NT2/D1 (cell line): ENCODE results near the gene HDAC10.

ENCODE experiments used
- DNase-seq: peaks from one replicate; pipeline ENCODE4 v3.0.0-alpha.2; 2011; ENCODE audit warnings: low read depth, low spot score
- H3K27me3 ChIP-seq: 2 replicates; pipeline ENCODE4 v1.6.0; 2011; ENCODE audit warnings: mild to moderate bottlenecking; ENCODE audit not compliant: insufficient read length, insufficient read depth
- H3K36me3 ChIP-seq: 2 replicates; pipeline ENCODE4 v1.6.1; 2011; ENCODE audit warnings: mild to moderate bottlenecking, low read length, mixed read lengths; ENCODE audit not compliant: insufficient read depth, insufficient read length
- H3K4me1 ChIP-seq: 2 replicates; pipeline ENCODE4 v1.5.1; 2011; ENCODE audit not compliant: insufficient read depth, insufficient read length
- H3K4me3 ChIP-seq: 2 replicates; pipeline ENCODE4 v1.5.1; 2011; ENCODE audit warnings: low read depth; ENCODE audit not compliant: insufficient read length
- H3K9ac ChIP-seq: 2 replicates; pipeline ENCODE4 v1.6.0; 2011; ENCODE audit warnings: low read depth; ENCODE audit not compliant: insufficient read length
- H3K9me3 ChIP-seq: 2 replicates; pipeline ENCODE4 v1.5.1; 2011; ENCODE audit warnings: mild to moderate bottlenecking, low read length; ENCODE audit not compliant: insufficient read depth
- SUZ12 ChIP-seq: IDR thresholded peaks from 2 replicates; pipeline ENCODE4 v1.6.1; 2011; ENCODE audit not compliant: insufficient read length, insufficient read depth; ENCODE audit errors: extremely low read depth
- YY1 ChIP-seq: IDR thresholded peaks from 2 replicates; pipeline ENCODE4 v1.6.1; 2011; ENCODE audit not compliant: insufficient read length, insufficient read depth
- ZNF274 ChIP-seq: IDR thresholded peaks from 2 replicates; pipeline ENCODE4 v1.6.1; 2011; ENCODE audit warnings: mild to moderate bottlenecking, low read depth, low read length

HDAC10 gene

DNA sequence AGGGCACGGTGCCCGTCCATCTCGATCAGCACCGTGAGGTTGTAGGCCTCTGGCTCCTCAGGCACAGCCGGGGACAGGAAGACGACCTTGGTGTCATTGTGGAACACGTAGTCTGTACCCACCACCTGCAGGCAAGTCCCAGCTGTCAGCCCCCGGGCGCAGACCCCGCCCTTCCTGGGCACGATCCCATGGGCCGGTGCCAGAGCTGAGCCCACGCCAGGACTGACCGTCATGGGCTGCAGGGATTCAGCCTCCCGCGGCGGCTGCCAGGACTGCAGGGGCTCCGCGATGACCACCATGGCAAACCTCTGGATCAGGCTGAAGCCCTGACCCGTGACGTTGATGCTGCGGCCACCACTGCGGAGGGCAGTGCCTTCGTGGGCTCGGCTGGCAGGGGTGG, 30.9 kb upstream of the HDAC10 start:
- no peak for TF ChIP-seq YY1
- no peak for TF ChIP-seq ZNF274
- TF ChIP-seq SUZ12 = no peak
- Histone ChIP-seq H3K36me3 (peaks cover 79% of the 10 kb centered on the region), H3K4me3 (no peak overlapping the region), H3K27me3 (no peaks in the 10 kb centered on the region), H3K9me3 (no peaks in the 10 kb centered on the region), H3K4me1 (no peaks in the 10 kb centered on the region), H3K9ac (no peak overlapping the region)
- no peak for DNase-seq

GRCh38 chr22:50281384-50281760, 30.3 kb upstream of the HDAC10 start:
- TF ChIP-seq ZNF274 = no peak
- Histone ChIP-seq H3K9me3 (peaks cover 5% of the 10 kb centered on the region; the same call in 1 of the 2 replicates), H3K4me1 (no peaks in the 10 kb centered on the region), H3K27me3 (no peaks in the 10 kb centered on the region), H3K36me3 (peaks cover 78% of the 10 kb centered on the region), H3K4me3 (no peak overlapping the region), H3K9ac (no peak overlapping the region)
- no peak for DNase-seq

GRCh38 chr22:50280708-50281383, 29.8 kb upstream of the HDAC10 start:
- TF ChIP-seq YY1 (no peak), ZNF274 (no peak)
- no peak for DNase-seq
- no peak overlapping the region for H3K9ac ChIP-seq
- peaks cover 78% of the 10 kb centered on the region for H3K36me3 ChIP-seq
- H3K4me1 ChIP-seq = no peaks in the 10 kb centered on the region
- H3K9me3 ChIP-seq = peaks cover 10% of the 10 kb centered on the region; the same call in 1 of the 2 replicates
- H3K27me3 ChIP-seq = no peaks in the 10 kb centered on the region
- no peak overlapping the region for H3K4me3 ChIP-seq

- Histone ChIP-seq H3K36me3 (peaks cover 82% of the 10 kb centered on the region), H3K9me3 (peaks cover 11% of the 10 kb centered on the region; the same call in 1 of the 2 replicates), H3K4me1 (no peaks in the 10 kb centered on the region)
Measured at GRCh38 chr22:50280022-50280707, 29.1 kb upstream of the HDAC10 start.

DNA sequence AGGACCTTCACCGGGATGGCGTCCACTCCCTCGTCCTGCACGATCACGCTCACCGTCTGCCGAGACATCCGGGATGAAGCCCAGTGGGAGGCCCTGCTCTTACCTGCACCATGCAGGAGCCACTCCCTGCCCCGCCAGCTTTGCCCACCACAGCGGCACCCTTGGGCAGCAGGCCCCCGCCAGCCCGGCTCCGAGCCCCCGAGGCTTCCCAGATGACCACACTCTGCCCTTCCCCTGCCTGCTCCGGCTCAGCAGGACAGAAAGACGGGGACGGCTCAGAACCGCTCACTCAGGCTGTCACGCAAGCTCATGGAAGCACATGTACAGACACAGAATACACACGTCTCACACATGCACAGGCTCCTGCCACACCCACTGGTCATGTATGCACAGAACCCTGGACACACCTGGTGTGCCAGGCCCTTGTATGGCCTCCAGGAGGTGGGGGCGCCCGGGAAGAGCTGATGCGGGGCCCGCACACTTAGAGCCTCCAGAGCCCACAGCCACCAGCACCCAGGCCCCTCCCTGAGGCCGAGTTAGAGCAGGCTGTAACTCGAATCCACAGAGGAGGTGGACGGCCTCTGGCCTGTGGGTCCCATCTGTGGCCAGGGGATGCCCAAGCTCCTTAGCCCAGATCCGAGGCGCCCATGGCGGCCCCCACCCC, 28.0 kb upstream of the HDAC10 start:
- no peak for DNase-seq
- H3K9ac ChIP-seq = no peak overlapping the region
- H3K9me3 ChIP-seq = peaks cover 11% of the 10 kb centered on the region; the same call in 1 of the 2 replicates
- no peaks in the 10 kb centered on the region for H3K27me3 ChIP-seq
- no peak for TF ChIP-seq SUZ12
- no peak for TF ChIP-seq ZNF274
- TF ChIP-seq YY1 = no peak
- no peaks in the 10 kb centered on the region for H3K4me1 ChIP-seq
- H3K36me3 ChIP-seq = peaks cover 81% of the 10 kb centered on the region
- H3K4me3 ChIP-seq = no peak overlapping the region

More at GRCh38 chr22:50280022-50280707, 29.1 kb upstream of the HDAC10 start:
- Histone ChIP-seq H3K27me3 (no peaks in the 10 kb centered on the region), H3K9ac (no peak overlapping the region), H3K4me3 (no peak overlapping the region)
- TF ChIP-seq ZNF274 (no peak), SUZ12 (no peak), YY1 (no peak)
- DNase-seq = no peak

DNA sequence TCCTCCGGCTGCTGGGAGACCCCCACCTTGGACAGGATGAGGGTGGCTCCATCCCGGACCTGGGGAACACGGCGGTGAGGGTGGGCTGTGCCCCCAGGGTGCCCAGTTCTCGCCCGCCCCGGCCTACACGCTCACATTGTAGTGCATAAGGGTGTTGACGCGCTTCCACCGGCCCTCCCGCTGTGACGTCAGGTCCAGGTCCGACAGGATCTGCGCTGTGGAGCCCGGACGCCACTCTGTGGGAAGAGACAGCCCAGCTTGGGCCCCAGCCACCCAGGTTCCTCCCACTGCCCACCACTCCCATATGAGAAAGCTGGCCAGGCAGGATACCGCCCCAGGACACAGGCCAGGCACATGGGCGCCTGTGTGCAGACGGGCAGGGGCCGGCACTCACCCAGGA, 27.4 kb upstream of the HDAC10 start:
- H3K36me3 ChIP-seq = peaks cover 81% of the 10 kb centered on the region
- H3K9me3 ChIP-seq = peaks cover 11% of the 10 kb centered on the region; the same call in 1 of the 2 replicates
- H3K4me3 ChIP-seq = no peak overlapping the region
- DNase-seq = no peak
- no peak overlapping the region for H3K9ac ChIP-seq
- no peaks in the 10 kb centered on the region for H3K4me1 ChIP-seq
- no peaks in the 10 kb centered on the region for H3K27me3 ChIP-seq
- TF ChIP-seq SUZ12 (no peak), ZNF274 (no peak), YY1 (no peak)

DNA sequence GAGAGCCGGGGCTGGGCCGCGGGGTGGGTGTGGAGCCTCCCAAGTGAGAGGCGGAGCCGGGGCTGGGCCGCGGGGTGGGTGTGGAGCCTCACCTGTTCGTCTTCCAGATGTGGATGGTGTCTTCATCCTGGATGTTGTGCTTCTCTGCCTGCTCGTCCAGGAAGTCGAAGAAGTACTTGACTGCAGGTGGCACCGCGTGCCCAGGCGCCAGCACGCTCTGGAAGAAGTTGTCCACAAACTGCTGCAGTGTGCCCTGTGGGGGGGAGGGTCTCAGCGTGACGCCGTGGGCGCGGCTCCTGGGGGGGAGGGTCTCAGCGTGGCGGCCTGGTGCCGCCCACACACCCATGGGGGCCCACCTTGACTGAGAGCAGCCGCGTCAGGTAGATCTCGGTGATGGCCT, 26.7 kb upstream of the HDAC10 start:
- TF ChIP-seq SUZ12 (no peak), ZNF274 (no peak), YY1 (no peak)
- DNase-seq = no peak
- Histone ChIP-seq H3K27me3 (no peaks in the 10 kb centered on the region), H3K4me3 (no peak overlapping the region), H3K36me3 (peaks cover 77% of the 10 kb centered on the region), H3K9me3 (peaks cover 11% of the 10 kb centered on the region; the same call in 1 of the 2 replicates), H3K9ac (no peak overlapping the region), H3K4me1 (peaks cover 3% of the 10 kb centered on the region)
